Stimulated activated CD8-positive, alpha-beta memory T cell treated with anti-CD3 and anti-CD28 coated beads, Interleukin-4, amount 100 ng/mL, for 1 hour (primary cell): ENCODE measurements around the gene ITPR1.

Experiments used
- DNase-seq, 2 donors: peaks; one replicate each; pipeline ENCODE4 v3.0.0-alpha.2; 2020; ENCODE audit warnings: low read depth in 2 of 2, low spot score in 1 of 2

The ITPR1 gene

DNA sequence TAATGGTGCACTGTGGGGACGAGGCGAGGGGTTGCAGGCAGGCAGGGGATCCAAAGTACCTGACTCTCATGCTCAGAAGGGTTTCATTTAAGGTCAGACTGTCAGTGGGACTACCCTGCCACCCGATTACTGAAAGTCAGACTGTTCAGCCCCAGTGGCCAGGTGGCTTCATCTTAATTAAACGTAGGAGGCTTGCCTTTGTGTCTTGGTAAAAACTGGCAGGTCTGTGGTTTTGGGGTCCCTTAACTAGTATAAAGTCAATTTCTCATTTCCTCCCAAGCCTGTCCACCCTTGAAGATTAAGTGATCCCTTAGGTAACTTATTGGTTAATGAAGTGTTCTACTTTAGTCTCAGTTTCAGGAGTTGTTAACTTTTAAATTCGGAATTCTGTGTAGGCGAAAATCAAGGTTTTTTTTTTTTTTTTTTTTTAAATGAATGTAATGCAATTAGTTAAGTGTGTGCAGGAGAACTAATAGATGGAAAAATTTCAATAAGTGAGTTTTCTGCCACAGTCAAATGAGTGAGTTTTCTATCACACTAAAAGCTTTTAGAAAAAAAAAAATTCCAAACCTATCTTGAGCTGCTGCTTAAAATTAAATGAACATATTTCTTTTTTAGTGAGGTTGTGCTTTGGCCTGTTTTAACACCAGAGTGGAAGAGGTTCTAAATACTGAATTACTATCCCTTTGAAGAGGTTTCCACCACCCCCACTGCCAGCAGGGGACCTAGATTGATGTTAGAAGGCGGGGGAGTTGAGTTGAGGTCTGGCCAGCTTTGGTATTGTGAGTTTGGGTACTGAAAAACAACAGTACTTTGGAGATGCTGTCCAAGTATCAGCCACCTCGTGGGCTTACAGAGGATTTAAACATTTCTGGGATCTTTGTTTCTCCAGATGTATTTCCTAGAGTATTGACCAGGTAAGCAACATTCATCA is 15.2 kb downstream of the ITPR1 start:
- no peak for DNase-seq

DNA sequence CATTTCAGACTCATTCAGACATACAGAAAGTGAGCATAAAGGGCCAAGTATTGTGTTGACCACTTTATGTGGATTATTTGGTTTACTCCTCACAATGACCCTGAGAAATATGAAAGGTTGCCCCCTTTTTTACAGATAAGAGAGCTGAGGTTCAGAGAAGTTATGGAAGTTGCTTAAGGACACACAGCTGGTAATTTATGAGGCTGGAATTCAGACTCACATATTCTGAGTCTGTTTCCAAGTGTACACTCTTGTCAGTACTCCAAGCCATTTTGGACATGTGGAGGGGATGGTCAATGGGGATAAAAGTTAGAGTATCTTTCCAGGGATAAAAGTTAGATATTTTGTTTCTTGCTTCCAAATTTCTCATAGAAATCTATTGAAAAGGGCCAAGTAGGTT is 15.9 kb downstream of the ITPR1 start:
- DNase-seq: no peak

DNA sequence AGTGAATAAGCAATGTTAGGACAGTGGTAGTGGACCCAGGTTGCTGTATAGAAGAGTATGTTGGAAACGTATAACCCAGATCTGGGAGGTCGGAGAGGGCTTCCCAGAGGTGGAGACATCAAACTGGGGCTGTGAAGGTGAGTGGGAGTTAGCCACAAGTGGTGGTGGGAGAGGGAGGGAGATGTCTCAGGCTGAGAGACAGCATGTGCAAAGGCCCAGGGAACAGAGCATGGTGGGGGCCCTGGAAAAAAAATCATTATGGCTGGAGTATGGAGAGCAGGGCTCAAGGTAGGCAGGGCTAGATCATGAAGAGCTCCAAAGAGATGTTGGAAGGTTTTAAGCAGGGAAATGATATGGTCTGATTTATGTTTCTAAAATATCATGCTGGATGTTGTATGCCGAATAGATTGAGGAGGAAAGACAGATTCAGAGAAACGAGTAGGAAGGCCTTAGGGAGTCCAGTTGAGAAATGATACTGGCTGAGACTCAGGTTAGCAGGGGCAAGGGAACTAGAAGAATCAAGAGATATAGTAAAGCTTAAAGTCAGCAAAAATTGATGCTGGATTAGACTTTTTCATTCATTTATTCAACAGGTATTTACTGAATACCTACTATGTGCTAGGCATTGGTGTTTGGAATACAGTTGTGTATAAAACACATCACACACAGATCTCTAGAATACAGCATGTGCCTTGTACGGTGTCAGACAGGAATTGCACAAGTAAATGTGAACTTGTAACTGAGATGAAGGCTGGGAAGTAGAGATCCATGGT is 17.0 kb downstream of the ITPR1 start:
- no peak for DNase-seq

DNA sequence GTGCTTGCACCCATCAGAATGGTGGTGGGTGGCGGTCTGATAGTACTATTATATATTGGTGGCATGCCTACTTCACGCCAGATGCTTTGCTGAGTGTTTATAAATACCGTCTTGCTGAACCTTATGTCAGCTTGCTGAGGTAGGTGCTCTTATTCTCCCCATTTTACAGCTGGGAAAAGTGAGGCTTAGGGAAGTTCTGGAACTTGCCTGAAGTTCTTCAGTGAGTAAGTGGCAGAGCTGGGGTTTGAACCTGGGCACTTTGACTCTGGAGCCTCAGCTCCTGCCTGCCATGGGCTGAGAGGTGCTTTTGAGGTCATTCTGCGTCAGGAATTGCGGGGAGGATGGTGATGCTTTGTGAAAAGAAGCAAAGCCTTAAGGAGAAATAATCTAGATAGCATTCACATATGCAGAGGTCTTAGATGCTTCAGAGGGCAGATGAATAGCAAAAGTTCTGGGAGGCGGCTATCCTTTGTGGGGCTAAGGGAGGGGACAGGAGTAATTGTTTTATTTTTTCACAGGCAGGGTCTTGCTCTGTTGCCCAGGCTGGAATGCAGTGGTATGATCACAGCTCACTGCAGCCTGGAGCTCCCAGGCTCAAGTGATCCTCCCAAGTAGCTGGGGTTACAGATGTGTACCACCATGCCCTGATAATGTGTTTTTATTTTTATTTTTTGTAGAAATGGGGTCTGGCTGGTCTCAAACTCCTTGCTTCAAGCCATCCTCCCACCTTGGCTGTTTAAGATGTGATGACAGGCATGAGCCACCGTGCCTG is 18.5 kb downstream of the ITPR1 start:
- DNase-seq: no peak

DNA sequence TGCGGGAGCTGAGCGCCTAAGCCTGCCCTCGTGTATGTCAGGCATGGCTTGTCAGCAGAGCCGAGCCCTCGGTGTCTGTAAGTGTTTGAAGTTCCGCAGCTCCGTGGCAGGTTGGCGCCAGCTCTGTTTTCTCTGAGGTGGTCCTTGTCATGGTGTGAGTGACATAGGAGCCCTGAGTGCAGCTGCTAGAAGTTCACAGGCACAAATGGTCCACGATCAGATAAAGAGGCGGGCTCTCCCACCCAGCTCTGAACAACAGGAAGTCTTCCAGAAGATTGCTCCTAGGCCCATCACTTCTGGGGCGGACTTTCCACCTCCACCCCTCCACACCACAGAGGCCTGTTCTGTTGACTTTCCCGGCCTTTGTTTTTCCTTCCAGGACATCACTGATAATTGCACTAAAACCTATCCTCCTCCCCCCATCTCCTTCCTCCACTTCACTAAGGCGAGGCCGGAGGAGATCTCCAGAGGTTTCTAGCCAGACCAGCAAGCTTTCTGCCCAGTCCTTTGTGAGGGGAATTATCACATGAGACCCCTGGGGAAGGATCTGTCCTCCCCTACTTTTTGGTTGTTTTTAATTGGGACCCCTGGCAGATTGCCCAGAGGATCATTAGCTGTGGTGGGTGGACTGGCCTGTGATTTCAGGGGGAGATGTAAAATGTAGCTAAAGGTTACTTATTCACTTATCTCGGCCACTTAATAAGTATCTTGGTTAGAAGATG is 19.9 kb downstream of the ITPR1 start:
- no peak for DNase-seq

DNA sequence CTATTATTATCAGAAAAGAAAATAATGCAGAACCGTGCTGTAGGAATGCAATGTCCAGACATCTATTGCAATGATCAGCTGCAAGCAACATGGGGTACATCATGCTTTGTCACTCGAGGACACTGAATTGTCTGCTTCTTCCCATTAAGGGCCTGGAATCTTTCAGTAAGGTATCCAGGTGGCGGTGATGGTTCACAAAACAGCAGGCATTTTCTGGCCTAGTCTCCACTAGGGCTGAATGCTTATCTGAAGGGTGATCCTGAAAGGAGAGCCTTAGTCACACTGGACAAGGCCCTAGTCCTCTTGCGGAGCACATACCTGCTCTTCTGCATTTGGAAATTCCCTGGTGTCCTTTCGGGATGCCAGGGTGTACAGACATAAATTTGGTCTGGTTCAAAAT is 21.2 kb downstream of the ITPR1 start:
- DNase-seq: no peak

DNA sequence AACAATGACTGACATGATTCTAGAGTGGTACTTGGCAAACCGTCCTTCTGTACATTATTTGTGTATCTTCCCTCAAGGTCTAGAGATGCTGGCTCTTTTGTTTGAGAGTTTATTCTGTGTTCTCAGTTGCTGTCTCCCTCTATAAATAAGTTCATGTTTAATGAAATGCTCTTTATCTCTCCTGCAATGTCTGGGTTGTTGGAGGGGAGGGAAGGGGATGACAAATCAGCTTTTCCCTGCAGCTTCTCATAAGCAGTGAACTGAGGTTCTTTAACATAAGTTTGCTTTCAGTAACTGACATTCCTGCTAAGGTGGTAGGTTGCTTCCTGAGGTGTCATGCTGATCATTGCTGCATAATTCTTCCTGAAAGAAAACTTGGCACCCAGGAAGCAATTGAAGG is 21.8 kb downstream of the ITPR1 start:
- no peak for DNase-seq

DNA sequence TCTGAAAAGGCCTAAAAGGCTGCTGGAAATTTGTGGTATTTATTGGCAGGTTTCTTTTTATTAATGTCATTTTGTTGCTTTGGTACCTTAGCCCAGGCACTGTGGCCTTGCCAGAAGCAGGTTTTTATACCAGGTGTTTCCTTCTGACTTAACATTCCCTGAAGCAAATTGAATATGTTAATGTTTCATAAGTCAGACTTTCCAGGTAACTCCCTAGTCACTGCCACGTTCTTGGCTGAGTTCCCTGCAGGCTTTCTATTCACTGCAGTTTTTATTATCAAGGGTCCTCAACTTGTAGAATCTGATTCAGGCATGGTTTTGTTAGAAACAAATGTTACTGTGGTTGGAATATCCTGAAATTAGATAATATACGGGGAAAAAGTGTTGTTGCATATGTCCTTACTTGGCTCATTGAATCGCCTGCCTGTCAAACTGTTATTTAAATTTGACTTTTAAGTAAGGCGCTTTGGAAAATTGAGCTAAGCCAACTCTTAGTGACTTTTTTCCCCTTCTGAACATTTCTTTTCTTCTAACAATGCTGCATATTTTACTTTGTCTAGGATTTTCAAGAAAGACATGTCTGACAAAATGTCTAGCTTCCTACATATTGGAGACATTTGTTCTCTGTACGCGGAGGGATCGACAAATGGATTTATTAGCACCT is 22.9 kb downstream of the ITPR1 start:
- DNase-seq: no peak

DNA sequence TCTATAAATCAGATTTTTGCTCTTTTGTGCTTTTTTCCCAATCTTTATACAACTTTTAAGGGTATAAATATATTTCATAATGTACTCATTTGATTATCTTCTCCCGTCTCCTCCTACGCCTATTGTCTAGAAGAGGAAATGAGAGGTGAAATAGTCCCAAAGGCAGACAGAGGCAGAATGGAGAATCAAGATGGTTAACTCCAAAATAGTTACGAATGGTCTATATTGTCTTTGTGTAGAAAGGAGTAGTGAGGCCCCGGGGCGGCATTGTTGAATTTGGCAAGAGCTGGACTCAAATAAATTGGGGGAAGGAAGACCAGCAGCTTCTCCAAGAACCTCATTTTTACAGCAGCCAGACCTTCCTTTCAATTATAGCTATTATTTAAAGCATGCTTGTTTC is 23.9 kb downstream of the ITPR1 start:
- DNase-seq: no peak

DNA sequence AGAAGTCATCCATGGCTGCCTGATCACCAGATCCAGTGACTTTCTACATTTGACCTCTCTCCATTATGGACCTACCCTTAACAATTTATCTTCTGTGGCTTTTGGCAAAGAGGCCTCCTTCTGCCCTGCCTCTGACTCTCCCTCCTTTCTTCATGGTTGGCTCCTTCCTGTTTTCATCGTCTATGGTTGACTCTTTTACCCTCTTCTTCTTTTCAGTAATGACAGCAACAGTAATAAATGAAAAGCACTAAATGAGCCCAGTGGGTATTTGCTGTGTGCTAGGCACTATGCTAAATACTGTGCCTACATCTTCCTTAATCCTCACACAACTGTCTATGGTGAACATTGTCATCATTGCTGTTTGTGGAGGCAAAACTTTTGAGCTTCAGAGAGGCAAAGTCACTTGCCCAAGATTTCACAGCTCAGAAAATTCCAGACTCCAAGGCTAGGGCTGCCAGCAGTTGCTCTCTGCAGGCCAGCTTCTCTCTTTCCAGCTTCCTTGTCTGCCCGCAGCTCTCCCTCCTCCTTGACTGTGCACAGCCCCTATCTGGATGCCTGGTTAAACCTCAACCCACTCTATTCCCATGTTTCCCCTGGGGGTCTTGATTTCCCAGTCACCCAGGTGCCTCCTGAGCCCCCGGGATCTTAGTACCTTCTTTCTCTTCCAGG is 24.6 kb downstream of the ITPR1 start:
- no peak for DNase-seq

DNA sequence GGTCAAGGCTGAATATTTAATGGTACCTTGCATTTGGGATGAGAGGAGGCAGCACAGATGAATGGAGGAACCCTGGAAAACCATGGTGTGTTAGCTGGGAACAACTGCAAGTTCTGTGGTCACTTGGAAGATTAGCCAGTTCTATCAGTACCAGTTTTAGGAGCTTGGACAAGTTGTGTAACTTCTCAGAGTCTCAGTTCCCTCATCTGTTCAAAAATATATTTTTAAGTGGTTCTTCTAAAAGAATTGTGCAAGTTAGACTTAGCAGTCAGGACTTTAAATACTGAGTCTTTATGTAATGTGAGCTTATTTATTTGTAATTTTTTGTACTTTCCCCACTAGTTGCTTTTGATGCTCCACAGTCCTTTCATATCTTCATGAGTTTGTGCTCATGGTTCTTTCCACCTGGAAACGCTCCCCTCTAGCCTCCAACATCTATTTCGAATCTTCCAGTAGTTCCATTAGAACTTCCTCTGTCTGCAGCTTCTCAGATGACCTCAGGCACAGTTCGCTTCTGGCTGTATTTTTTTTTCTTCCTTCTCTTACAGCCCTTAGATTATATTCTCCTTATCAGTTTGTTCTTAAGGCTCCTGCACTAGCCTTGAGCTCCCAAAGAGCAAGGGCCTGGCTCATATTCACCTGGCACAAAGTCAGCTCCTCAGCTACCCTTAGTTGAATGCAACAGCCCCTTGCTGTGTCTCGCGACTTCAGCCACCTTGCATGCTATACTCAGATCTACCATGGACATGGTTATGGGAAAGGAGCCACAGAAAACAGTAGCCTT is 27.1 kb downstream of the ITPR1 start:
- DNase-seq: no peak

DNA sequence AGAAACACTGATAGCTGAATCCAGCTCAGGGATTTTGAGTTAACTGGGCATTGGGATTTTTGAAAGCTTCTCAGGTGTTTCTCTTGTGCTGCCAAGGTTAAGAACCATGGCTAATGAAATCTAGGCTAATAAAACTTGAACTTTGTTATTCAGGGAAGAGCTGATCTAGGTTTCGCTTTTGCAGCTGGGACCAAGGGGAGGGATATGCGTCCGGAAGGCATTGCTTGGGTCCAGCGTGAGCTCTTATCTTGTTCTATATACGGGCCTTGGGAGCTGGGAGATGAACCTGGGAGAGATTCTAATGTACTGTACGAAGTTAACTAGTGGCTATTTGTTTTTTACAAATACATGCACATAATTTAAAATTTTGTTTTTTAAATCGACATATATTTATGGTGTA is 29.8 kb downstream of the ITPR1 start:
- DNase-seq: no peak

DNA sequence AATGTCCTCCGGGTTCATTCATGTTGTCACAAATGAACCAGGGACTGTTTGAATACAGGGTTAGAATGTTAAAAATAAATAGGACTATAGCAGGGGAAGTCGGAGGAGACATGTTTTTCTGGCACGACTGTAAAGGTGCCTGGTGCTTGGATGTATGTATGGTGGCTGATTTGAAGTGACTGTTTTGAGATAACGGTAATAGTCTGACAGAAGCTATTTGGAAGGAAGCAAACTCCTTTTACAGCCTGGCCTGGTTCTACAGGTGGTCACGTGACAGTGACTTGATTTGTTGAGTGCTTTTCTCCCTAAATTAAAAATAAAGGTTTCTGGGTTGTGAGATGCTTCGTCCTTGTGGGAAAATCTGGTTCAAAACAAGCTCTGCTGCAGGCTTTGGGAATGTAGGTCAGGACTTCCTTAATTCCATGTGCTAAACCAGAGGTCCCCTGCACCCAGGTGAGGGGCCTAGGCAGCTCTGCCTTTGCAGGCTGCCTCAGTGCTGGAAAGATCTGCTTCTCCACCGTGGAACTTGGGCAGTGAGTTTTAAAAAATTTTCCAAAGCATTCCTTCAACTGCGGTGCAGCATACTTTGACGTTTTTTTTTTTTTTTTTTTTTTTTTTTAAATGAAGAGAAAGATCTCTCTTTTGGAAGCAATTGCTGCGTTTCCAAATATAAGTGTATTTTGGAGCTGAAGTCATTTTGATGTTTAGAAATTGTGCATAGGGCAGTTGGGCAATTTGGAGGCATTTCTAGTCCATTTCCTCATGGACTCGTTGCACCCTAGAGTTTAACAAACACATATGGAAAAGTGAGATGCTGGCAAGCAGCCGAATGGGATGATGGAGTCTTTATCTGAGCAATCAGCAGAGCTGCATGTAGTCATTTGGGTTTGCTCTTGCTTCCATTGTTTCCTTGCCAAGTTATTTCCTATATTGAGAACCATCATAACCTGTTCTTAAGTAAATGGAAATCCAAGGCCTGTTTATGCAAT is 30.9 kb downstream of the ITPR1 start:
- no peak for DNase-seq

DNA sequence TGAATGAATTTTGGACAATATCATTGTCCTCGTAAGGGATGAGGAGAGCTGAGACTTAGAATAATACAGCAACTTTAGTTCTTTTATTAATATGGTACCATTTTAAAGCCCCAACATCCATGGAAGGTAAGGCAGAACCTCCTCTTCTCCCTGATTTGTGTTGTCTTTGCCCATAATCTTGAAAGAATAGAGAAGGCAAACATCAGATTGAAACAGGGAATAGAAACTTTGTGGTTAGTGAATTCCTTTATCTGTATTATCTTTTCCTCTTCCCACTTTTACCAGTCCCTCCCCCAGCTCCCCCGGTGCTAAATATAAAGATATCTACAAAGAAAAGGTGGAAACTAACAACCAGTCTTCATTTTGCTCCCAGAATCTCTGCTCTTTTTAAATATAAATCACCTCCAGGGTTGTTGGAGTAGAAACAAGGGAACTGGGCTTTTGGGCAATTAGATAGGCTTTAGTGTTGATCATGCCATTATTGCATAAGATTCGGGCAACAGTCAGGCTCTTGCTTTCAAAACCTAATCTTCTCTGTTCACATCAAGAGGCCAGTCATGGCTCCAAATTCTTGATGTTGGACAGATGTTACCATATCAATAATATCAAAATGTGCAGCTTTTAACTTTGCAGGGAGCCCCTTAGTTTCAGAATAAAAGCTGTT is 32.5 kb downstream of the ITPR1 start:
- DNase-seq: no peak

DNA sequence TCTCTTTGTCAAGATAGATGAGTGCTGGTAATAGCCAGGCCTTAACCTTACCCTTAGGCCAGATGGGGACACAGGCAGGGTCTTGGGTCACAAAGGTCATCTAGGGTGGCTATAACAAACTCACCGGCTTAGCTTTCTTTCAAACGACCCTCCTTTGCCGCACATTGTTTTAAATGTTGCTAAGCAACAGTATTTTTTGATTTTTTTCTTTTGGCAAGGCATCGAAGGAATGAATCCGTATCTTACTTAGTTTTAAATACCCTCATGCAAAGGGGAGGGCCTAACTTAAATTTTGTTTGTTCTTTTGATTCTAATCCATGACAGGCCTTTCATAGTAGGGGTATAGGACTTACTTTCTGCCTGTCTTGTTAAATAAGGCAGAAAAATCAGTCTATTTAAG is 35.2 kb downstream of the ITPR1 start:
- no peak for DNase-seq

DNA sequence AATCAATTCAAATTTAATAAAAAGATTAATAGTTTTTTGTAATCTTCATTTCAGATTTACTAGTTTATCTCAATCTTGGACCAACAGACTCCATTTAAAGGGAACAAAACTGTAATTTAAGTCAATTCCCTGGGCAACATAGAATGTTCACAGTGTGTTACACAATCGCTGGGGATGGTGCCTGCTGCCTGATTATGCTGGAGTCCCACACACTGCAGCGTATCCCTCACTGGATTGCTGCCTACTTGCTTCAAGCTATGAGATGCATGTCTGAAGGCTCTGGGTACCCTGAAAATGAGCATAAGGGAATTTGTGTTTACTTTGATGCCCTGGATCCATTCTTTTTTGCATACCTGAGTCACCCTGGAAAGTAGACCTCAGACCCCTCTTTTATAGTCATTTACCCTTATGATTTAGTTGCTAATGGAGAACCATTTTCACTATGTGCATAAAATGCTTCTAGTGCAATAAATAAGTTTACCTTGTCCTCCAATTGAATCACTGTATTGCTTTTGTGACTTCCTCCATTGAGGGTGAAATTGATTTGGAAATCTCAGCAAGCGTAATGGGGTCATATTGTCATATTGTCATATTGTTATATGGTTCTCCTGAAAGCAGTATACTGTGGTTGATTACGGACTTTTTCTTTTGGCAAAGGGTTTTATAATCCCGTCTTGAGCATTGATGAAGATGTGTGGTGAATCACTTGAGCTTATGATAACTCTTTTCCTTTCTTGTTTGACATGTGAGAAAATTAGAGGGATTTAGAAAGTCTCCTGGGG is 35.9 kb downstream of the ITPR1 start:
- no peak for DNase-seq
